ENCODE measurements around the gene NR4A3.
"Not testable (repeated sequence)": the region's sequence is repeated elsewhere in the genome, so short reads cannot be mapped to it uniquely, and the experiment has no call there.

The NR4A3 gene

DNA sequence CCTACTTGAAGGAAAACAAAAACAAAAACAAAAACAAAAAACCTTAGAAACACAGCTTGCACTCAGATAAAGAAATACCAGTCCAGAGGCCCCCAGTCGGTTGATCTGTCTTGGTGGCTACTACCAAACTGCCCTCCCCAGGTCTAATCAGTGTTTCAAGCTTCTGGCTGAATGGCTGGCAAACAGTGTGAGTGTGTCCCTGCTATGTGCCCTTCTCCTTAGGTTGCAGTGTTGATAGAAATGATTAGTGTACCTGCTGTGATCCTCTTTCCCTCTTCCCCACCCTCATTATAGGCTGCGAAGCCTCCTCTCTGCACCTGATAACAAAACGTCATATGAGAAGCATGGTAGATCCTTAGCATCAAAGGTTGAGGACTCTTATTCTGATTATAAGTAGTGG lies 12.8 kb downstream of the NR4A3 start:
- no peak for DNase-seq

DNA sequence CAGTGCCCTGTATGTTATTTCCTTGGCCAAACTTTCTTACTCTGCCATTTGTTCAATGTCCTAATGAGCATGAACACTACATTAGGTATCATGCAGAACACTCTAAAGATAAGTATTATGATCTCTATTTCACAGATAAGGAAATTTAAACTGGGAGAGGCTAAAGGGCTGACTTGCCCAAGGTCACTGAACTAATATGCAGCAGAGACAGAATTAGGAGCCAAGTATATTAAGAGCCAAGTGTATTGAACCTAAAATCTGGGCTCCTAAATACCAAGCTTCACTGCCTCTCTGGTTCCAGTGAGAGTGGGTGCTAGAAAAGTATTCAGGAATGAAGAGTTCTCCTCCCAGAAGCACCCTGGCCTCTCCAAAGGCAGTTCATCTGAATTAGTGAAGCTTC lies 13.5 kb downstream of the NR4A3 start:
- no peak for DNase-seq

DNA sequence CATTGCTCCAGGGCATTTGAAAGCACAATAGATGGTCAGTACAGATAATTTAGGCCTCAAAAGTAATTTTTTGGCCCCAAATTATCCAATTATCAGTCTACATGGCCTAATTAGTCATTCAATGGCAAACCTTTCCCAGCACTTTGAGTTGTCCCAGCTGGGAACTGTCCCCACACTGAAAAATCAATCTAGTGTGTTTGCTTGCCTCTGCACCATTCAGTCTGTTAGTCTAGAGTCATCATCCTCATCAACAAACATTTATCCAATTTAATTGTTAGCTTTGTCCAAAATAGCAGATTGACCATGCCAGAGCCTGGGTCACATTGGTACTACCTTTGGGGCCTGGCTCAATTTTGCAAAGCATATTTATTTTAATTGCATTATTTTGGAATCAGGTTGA lies 13.9 kb downstream of the NR4A3 start:
- DNase-seq, result no peak

DNA sequence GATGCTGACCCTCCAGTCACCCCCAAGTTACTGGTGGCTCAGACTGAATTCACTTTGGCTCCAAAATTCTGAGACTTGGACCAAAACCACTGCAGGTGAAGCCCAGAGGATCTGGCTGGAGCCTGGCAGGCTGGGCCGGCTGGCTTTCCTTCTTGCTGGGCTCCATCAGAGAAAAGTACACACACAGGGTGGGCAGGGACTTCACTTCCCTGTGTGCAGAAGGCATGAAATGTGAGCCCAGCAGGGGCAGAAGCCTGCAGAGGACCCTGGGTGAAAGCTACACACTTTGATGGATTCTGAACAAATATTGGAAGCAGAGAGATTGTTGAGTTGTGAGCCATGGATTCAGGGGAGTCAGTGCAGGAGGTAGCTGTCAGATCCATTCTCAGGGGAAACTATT lies 18.4 kb downstream of the NR4A3 start:
- no peak for DNase-seq

DNA sequence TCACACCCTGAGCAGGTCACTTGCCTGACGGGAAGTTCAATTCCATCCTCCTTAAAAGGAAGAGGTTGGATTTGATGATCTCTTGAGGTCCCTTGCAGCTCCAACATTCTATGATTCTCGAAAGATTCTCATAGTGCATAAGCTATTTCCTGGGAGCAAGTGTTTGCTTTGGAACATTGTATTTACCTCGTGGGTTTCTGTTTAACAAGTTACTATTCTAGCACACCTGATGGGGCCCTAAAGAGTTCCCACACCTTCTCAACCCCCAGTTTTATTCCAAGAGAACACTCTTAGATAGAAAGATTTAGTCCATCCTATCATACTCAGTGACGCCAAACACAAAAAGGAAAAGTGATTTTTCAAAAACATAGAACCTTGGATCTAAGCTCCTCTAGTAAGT lies 23.4 kb downstream of the NR4A3 start:
- no peak for DNase-seq

DNA sequence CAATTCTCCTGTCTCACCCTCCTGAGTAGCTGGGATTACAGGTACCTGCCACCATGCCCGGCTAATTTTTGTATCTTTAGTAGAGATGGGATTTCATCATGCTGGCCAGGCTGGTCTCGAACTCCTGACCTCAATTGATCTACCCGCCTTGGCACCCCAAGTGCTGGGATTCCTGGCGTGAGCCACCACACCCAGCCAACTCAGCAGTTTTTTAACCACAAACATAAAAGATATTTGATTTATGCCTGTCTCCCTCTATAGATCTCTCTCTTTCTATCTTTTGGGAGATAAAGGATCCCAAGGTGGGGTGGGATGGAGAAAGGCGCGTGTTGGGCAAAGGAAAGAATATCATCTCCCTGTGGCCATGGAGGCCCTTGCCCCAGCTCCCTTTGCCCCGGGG lies 26.8 kb downstream of the NR4A3 start:
- no peak for DNase-seq

DNA sequence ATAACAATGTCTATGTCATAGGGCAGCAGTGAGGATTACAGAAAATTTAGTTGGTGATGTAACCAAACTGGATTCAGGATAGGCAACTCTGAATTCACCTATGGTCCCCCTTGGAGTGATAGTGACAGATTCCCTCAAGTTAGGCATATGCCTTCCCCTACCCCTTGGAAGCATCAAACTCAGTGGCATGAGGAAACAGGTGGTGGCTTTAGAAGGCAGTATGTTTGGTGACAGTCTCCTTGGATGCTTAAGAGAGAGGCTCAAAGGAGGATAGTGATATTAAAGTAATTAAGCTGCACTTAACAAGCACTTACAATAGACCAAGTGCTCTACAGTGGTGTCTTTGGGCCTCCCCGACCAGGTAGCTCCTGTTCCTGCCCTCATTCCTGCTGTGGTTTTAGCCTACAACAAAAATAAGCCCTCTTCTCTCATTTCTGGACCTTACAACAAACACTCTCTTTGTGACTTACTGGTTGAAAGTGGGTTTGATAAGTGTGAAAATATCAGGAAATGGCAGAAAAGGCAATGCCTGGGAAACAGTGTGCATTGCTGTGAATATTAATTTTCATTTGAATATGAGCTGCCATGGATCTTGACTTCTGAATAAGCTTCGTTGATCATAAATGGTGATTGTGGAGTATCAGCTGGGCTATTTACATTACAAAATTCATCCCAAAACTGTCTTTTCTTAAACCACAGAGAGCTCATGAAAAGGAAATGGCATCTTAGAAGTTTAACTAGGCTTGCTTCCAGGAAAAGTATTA lies 29.2 kb downstream of the NR4A3 start:
- DNase-seq, result no peak

DNA sequence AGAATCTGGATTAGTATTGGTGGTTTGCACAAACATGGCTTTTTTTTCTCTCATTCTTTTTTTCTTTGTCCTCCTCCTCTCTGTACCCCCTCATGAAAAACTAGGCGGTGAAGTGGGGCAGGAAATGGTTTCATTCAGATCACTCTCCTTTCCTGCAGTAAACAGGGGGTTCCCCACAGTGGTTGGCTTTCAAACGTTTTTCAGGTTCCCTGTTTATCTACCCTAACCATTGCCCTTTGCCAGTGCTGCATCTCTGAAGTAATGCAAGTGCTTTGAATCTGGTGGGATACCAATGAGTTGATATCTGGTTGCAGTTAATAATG lies 29.8 kb downstream of the NR4A3 start:
- no peak for DNase-seq

DNA sequence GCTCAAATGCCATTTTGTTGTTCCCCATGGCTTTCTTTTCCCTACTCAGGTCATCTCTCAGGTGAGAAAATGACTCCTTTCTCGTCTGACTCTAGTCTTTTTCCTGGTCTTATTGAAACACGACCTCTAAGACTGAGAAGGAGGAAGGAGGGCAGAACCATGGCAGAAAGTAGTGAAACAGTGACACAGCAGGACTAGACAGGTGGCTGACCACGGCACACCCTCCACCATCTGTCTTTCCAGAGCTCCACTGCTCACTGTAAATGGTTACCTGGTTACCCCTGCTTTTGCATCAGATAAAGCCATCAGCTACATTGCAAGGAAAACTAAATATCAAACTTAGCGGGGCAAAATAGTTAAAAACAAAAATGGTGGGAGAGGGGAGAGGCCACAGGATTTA lies 30.9 kb downstream of the NR4A3 start:
- no peak for DNase-seq

DNA sequence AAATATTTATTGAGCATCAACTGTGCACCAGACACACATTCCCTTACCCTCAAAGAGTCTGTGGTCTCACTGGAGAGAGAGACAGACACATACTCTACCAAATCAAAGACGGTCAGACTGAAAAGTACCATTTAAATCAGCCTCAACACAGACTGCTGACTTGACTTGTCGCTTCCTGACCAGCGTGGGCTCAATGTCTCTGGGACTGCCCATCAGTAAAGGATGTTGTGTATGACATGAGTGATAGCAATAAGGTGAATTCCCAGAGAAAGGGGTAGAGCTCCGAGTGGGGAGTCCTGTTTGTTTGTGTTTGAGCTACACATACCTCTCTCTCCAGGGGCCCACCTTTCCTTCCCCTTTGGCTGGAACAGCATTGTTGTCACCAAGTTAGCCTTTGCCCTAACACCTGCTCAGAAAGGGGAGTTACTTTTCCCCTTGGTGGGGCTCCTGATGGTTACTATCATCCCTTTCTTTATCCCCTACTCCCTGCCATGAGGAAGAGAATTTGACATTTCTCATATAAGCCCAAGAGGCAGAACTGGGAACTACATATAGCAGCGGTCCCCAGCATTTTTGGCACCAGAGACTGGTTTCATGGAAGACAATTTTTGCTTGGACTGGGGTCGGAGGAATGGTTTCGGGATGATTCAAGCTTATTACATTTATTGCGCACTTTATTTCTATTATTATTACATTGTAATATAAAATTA lies 33.9 kb downstream of the NR4A3 start:
- DNase-seq, result no peak

DNA sequence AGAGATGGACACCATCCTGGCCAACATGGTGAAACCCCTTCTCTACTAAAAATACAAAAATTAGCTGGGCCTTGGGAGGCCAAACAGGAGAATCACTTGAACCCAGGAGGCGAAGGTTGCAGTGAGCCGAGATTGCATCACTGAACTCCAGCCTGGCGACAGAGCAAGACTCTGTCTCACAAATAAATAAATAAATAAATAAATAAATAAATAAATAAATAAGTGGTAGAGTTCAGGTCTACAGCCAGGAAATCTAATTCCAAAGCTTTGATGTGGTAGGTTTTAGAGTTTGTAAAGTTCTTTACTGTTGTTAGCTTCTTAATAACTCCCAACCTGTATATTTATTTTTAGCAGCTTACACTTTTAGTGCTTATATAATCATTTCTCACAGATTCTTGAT lies 35.9 kb downstream of the NR4A3 start:
- not testable (repeated sequence) for DNase-seq

DNA sequence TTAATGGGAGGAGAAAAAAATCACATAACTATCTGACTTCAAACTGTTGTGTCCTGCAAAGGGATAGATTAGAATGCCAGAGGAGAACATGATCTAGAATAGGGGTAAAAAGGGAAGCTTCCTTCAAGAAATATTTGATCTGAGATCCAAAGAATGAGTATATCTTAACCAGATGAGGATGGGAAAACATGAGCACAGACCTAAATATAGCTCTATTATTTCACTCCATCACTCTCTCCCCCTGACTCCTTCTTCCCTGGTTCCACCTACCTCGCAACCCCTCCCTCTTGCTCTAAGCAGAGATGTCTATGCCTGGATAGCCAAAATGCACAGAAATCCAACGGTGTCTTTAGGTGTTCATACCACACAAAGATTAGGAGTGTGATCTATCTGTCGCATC lies 36.4 kb downstream of the NR4A3 start:
- DNase-seq, result no peak

DNA sequence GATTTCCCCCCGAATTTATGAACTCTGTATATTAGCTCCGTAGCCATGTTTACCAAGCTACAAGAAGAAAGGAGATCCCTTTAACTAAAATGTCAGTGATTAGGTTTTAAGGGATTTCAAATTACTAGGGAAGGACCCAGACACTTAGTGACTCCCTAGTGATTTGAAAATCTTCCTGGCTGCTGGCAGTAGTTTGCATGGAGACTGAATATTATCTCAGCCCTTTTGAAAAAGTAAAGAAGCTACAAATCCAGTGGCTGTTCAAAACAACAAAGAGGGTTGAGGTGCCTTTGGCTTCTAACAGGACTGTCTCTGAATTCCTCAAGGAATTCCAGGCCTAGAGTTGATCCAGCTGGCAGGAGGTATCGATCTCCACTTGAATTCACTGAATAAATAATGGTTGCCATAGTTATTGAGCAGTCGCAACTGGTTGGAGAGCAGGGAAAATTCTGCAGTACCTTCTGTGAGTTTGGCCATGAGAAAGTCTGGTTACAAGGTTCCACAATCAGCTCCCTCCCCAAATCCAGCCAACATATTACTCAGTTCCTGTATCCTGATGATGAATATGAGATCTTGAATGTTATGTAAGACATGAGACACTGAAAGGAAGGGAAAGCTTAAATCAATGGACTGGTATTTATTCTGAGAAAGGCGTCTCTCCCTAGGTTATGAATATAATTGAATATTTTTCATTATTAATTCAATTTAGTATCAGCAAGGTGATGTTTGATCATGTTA lies 37.7 kb downstream of the NR4A3 start:
- no peak for DNase-seq

DNA sequence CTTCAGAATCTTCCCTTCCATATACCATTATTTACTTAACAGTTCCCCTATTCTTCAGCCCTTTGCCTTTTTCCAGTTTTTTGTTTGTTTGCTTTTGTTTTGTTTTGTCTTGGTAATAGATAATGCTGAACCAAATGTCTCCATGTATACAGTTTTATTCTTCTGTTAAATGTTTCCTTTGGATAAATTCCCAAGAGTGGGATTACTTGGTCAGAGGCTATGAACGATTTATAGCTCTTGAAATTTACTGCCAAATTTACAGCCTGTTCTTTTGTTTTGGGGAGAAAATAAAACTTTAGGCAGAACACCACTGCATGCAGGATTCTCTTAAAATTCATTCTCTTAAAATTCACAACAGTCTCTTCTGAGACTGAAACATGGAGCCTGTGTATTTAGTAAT lies 38.6 kb downstream of the NR4A3 start:
- DNase-seq, result no peak

DNA sequence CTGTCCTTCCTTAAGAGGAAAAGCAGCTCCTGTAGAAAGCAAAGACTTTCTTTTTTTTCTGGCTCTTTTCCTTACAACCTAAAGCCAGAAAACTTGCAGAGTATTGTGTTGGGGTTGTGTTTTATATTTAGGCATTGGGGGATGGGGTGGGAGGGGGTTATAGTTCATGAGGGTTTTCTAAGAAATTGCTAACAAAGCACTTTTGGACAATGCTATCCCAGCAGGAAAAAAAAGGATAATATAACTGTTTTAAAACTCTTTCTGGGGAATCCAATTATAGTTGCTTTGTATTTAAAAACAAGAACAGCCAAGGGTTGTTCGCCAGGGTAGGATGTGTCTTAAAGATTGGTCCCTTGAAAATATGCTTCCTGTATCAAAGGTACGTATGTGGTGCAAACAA lies 42.3 kb downstream of the NR4A3 start:
- no peak for DNase-seq

DNA sequence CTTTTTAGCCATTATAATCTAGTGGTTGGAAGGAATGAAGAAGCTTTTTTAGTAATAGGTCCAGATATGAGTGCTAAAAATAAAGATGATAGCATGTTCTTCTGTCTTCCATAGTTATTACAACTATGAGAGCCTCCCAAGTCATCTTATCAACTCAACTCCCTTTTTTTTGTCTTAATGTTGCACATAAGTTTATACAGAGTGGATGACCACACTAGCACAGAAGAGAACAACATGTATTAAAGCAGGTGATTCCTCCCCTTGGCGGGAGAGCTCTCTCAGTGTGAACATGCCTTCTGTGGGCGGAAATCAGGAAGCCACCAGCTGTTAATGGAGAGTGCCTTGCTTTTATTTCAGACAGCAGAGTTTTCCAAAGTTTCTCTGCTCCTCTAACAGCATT lies 44.7 kb downstream of the NR4A3 start:
- DNase-seq, result no peak

DNA sequence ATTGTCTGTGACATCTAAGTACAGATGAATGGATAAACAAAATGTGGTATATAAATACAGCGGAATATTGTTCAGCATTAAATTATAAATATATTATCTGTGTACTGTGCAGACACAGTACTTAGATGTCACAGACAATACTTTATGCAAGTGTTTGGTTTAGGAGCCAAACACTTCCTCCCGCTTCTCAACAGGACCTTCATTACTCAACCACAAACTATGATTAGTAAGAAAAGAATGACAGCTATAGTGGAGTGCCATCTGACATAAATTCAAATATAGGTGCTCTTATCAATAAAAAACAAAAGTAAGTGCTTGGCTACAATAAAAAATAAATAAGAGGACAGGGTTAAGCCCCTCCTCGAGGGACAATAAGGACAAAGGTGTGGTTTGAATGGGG lies 45.9 kb downstream of the NR4A3 start:
- no peak for DNase-seq

DNA sequence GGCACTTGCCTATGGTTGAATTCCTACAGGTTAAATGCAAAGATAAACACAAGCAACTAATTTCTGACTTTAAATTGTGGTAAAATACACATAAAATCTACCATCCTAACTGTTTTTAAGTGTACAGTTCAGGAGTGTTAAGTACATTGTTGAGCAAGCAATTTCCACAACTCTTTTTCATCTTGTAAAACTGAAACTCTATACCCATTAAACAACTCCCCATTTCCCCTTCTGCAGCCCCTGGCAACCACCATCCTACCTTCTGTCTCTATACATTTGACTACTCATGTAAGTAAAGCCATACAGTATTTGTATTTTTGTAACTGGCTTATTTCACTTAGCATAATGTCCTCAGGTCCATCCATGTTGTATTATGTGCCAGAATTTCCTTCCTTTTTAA lies 46.3 kb downstream of the NR4A3 start:
- no peak for DNase-seq

DNA sequence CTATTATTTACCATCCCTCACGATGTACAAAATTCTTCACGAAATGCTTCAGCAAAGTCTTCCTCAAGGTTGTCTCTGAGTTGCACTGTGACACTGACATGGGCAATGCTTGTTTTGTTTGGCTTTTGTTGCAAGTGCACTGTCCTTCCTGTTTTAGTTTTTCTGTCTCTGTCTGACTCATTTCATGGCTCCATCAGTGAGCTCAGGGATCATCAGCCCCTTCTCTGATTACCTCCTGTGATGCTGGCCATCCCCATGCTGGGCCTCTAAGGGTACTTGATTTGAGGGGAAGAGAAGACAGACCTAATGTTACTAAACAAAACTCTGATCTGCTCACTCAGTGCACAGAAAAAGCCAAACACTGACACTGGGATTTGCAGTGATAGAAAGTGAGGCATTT lies 47.2 kb downstream of the NR4A3 start:
- DNase-seq, result no peak

DNA sequence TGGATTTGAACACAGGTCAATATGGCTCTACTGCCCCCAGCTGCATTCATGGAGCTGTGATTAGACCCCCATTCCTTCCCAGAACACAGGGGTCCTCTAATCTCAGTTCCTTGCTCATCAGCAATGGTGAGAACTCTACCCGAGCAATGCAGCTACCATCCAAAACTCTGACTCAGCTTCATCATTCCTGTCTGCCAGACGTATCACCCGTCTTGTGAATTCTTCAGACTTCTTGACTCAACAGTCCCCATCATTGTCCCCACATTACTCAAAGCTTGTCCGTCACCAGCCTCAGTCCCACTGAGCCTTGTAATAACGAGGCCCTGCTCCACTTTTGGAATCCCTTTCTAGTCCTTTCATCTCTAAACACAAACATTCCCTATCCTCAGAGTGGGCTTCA lies 48.4 kb downstream of the NR4A3 start:
- DNase-seq, result no peak

DNA sequence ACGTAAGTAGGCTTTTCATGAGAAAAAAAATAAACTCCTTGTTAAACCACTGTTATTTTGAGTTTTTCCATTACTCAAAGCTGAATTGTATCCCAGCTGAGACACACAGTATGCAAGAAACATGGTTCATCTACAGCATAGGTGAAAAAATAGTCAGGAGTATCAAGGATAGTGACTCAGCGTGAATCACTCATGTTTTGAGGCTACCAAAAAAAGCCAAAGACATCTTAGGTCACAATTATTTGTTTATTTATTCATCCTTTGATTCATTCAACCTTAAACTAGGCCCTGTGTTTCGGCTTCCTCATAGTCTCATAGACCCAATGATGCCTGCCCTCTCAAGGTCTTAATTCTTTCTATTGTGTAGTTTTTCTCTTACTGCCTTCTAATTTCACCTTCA lies 51.8 kb downstream of the NR4A3 start:
- no peak for DNase-seq

DNA sequence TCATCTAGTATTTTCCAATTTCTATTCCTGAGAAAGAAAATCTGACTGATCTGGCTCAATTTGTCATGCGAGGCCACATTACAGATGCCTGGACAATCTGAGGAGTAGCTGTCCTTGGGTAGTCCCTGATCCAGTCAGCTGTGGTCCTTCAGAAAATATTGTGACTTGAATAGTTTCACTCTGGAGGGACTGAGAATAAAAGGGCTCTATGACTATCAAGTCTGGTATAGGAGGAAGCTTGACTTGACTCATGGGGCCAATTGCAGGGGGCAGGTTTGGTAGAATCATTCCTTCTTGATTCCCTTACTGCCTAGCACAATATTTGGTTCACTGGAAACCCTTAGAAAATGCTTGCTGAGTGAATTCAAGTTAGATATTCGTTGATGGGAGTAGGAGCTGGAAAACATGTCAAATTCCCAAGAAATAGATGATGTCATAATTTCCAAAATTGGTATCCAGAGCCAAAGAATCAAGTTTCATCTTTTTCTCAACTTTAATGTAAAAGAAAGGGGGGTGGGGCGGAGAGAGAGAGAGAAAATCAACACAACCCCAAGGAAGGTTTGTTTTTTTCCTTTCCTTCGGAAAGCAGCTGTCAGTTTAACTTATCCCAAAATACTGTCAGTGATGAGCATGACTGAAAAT lies 52.4 kb downstream of the NR4A3 start:
- no peak for DNase-seq

DNA sequence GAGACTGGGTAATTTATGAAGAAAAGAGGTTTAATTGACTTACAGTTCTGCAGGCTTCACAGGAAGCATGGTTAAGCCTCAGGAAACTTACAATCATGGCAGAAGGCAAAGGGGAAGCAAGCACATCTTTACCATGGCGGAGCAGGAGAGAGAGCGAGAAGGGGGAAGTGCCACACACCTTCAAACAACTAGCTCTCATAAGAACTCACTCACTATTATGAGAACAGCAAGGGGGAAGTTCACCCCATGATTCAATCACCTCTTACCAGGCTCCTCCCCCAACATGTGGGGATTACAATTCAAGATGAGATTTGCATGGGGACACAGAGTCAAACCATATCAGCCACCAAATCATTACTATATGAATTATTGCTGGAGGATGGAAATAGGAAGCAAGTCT lies 54.5 kb downstream of the NR4A3 start:
- DNase-seq, result no peak

DNA sequence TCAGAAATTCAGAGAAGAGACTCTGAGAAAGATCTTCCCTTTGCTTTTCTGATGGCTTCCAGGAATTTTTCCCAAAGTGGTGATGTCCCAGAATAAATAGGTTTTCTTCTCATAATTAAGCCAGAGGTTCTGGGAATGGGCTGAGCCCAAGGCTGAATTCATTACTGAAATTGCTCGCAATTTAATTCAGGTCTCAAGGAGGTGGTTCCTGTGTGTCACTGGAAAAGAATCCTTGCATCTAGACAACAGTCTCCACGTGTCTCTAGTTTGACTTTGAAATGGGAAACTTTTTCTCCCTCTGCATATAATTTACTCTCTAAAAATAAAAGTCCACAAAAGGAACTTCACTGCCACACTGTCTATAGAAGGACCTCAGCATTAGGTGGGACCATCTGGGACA lies 57.0 kb downstream of the NR4A3 start:
- DNase-seq, result no peak

All from stimulated activated CD4-positive, alpha-beta T cell treated with anti-CD3 and anti-CD28 coated beads, Interleukin-4, amount 100 ng/mL, for 4 hours (primary cell).